HG03135 (cell line): ENCODE data around the gene SPTB.
"Not testable (repeated sequence)": the region's sequence is repeated elsewhere in the genome, so short reads cannot be mapped to it uniquely, and the experiment has no call there.

Source experiments
- ATAC-seq: cut with Tn5 transposase; IDR thresholded peaks from one replicate; pipeline ENCODE4 v1.9.1; 2021; ENCODE audit warnings: mild to moderate bottlenecking, moderate library complexity; ENCODE audit not compliant: unreplicated experiment

Gene SPTB

DNA sequence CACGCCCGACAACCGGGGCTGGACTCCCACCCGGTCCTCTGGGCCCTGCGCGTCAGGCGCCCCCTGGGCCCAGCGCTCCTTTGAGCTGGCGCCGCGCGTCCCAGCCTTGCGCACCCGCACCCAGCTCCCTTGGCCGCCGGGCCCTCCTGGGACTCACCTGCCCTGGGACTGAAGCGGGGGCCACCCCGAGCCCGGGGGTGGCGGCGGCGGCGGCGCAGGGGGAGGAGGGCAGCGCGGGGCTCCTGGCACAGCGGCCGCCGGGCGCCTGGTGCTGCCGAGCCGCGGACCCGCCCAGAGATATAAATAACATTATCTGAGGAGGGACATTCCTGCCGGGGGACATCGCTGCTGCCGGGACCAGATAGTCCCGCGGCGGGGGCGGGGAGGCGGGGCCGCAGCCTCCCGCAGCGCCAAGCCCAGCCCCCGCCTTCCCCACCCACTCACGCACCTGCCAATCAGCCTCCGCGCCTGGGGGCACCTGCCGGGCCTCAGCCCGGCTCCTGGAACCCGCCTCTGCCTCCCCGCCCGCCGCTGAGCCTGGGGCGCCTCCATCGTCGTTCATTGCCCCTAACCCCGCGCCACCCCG, at the start of gene SPTB:
TSS of gene SPTB (minus strand) at position 273 of the 586 bp plus-strand sequence. CDS start 56,813 bp downstream, outside the sequence.
- no peak for ATAC-seq

- ATAC-seq, result no peak
Measured at GRCh38 chr14:64929014-64929359, 49.3 kb upstream of the SPTB start.

GRCh38 chr14:64928239-64929013, 48.7 kb upstream of the SPTB start:
- ATAC-seq, result peak; percentile 76

GRCh38 chr14:64927031-64927430, 47.3 kb upstream of the SPTB start:
- no peak for ATAC-seq

GRCh38 chr14:64926398-64926995, 46.8 kb upstream of the SPTB start:
- no peak for ATAC-seq

DNA sequence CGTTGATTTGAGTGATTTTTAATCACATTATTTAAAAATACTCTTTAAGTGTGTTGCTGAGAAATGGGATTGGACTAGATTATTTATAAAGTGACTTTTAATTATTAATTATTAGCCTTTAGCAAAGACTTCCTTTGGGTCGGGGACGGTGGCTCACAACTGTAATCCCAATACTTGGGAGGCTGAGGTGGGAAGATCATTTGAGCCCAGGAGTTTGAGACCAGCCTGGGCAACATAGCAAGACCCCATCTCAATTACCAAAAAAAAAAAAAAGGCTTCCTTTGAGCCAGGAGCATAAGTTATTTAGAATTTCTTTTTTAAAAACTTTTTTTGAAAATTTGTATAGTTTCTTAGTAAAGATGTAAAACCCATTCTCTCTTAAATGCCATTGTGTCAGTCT, 43.3 kb upstream of the SPTB start:
- no peak for ATAC-seq

DNA sequence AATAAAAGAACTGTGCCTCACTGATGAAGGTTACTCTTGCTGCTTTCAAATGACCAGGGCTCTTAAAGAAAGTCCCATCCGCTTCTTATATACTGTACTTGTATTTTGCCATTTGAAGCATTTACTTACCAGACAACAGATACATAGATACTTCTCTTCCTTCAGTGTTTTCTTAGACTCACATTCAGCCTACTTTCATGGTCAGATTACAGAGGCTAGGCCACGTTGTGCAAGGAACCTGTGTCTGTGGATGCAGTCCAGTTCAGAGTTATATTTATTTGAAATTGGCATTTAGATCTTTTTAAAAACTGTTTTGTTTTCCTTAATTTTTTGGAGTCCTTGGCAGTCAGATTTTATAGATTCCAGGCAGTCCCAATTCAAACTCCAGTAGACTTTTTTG, 40.8 kb upstream of the SPTB start:
- ATAC-seq, result no peak

DNA sequence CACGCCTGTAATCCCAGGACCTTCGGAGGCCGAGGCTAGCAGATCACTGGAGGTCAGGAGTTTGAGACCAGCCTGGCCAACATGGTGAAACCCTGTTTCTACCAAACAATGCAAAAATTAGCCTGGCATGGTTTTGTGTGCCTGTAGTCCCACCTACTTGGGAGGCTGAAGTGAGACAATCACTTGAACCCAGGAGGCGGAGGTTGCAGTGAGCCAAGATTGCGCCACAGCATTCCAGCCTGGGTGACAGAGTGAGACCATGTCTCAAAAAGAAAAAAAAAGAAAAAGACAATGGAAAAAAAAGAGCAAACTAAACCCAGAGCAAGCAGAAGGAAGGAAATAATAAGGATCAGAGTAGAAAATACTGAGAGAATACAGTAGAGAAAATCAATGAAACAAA, 39.9 kb upstream of the SPTB start:
- ATAC-seq, result no peak

DNA sequence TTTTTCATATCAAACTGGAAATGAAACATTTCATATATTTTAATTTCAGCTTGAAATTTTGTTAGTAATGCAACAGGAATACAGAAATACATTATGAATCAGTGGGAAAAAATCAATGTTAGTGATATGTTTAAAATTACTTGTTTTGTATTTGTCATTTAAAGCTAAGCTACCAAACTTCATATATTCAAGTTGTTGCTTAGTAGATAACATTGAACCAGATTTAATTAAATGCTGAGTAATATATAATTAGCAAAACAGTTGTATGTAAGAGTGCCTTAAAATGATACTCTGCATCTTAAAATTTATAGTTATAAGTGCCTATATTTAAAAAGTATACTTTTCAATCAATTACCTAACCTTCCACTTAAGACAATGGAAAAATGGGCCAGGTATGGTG, 39.5 kb upstream of the SPTB start:
- ATAC-seq, result no peak

GRCh38 chr14:64918216-64918615, 38.5 kb upstream of the SPTB start:
- ATAC-seq, result no peak

DNA sequence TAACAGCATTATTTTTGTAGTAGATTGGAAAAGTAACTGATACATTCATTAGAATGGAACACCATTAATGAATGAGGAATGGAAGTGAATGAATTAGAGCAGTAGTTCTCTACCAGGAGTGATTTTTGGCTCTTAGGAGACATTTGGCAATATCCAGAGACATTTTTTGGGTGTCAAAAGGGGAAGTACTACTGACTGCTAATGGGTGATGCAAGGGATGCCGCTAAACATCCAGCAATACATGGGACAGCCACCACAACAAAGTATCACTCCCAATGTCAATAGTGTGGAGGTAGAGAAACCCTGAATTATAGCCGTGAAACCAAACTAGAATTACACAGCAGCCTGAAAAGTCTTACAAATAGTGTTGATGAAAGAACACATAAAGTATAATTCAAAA, 36.1 kb upstream of the SPTB start:
- no peak for ATAC-seq

- no peak for ATAC-seq
Measured at GRCh38 chr14:64915029-64915424, 35.3 kb upstream of the SPTB start.

GRCh38 chr14:64914237-64915028, 34.7 kb upstream of the SPTB start, which contains the start of gene CHURC1:
TSS of gene CHURC1 (plus strand) at chr14:64914455. CDS start at chr14:64914496, 41 bp downstream.
- peak; percentile 97 for ATAC-seq

DNA sequence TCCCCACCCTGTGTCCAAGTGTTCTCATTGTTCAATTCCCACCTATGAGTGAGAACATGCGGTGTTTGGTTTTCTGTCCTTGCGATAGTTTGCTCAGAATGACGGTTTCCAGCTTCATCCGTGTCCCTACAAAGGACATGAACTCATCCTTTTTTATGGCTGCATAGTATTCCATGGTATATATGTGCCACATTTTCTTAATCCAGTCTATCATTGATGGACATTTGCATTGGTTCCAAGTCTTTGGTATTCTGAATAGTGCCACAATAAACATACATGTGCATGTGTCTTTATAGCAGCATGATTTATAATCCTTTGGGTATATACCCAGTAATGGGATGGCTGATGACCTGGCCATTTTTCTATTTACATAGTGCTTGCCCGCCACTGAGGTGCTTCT, 33.8 kb upstream of the SPTB start:
- ATAC-seq, result not testable (repeated sequence)

DNA sequence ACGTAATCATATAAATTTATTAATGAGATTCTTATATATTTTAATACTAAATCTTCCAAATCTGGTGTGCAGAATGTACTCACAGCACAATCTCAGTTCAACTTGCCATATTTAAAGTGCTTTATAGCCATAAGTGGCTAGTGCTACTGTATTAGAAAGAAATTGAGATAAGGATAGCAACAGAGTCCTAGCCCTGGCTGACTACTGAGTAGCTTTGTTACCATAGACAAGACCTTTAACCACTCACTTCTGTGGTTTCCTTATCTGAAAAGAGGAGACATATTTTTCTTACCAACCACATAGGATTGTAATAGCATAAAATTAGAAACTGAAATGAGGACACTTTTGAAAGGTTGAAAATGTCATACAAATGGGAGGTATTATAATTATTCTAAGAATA, 32.6 kb upstream of the SPTB start:
- no peak for ATAC-seq

DNA sequence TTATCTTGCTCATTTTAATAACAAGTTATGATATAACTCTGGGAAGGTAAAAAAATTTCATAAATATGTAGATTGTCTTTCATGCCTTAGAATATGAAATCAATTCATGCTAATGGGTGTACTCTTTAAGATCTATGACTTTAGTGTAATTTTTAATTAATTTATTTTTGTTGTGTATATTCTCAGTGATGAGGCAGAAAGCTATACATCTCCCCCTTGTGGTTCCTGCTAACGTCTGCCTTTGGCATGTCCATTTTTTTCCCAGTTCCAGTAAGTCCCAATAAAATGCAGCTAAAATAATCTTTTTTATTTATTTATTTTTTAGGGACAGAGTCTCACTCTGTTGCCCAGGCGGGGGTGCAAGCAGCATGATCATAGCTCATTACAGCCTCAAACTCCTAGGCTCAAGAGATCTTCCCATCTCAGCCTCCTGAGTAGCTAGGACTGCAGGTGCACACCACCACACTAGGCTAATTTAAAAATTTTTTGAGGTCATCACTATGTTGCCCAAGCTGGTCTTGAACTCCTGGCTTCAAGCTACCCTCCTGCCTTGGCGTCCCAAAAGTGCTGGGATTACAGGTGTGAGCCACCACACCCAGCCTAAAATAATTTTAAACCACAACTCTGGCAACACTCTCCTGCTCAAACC, 31.3 kb upstream of the SPTB start:
- no peak for ATAC-seq

DNA sequence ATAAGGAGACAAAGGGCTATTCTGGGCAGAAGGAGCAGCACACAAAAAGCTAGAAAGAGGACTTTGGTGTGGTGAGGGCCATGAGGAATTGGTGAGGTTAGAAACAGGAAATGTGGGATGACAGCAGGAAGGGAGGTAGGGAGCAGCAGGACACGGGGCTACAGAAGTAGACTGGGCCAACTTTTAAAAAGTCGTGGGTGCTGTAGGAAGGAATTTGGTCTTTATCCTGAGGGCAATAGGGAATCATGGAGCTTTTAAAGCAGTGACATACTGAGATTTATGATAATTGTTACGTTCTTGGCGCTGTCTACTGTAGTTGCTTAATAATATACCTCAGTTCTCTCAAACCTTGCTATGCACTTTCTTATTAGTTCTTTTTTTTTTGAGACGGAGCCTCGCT, 26.3 kb upstream of the SPTB start:
- no peak for ATAC-seq

GRCh38 chr14:64899958-64900357, 20.3 kb upstream of the SPTB start:
- no peak for ATAC-seq

DNA sequence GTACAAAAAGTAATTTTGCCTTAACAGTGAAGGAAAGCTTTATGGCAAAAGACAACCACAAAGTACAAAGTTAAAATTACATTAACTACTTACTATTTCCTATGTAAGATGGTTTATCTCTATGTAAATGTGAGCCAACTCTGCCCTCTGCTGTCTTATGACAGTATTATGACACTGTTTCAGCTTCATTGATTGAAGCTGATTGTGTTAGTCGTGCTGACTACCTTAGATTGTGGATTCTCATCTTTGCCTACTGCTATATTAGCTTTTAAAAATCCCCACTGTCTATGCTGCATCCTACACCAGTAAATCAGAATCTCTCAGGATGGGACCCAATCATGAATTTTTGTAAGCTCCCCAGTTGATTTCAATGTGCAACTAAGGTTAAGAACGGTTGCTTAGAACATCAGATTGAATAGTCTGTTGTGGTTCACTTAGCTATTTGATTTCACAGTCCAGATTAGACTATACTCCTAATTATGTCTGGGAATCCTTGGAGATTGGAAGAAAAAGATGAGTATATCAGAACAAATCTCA, 12.2 kb upstream of the SPTB start:
- ATAC-seq, result no peak

DNA sequence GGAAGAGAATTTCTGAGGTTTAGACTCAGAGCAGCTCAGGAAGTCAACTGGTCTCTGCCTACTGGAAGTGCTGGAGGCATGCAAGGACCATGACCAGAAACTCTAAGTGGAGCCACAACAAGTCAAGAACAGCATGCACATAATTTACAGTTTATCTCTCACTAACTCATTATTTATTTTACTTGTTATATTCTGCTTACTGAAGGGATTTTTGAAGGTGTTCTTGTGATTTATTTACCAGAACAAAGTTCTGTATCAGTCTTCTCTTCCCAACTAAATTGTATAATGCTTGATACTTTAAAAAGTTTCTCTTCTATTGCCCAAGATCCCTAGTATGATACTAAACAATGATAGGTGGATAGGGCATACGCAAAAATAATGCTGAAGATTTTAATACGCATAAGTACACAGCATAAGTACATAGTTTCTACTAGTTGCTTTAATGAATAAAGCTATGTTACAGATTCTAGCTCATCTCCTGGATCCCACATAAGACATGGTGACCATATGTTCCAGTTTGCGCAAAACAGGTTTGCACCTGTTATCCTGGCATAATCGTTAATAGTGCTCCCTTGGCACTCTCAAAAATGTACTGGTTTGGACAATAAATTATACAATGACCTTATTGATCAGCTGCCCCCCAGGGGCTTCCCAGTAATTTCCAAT, 11.6 kb upstream of the SPTB start:
- no peak for ATAC-seq
